Measurements from ENCODE around the gene SCD.
"Not testable (repeated sequence)": the region's sequence is repeated elsewhere in the genome, so short reads cannot be mapped to it uniquely, and the experiment has no call there.

Gene SCD

DNA sequence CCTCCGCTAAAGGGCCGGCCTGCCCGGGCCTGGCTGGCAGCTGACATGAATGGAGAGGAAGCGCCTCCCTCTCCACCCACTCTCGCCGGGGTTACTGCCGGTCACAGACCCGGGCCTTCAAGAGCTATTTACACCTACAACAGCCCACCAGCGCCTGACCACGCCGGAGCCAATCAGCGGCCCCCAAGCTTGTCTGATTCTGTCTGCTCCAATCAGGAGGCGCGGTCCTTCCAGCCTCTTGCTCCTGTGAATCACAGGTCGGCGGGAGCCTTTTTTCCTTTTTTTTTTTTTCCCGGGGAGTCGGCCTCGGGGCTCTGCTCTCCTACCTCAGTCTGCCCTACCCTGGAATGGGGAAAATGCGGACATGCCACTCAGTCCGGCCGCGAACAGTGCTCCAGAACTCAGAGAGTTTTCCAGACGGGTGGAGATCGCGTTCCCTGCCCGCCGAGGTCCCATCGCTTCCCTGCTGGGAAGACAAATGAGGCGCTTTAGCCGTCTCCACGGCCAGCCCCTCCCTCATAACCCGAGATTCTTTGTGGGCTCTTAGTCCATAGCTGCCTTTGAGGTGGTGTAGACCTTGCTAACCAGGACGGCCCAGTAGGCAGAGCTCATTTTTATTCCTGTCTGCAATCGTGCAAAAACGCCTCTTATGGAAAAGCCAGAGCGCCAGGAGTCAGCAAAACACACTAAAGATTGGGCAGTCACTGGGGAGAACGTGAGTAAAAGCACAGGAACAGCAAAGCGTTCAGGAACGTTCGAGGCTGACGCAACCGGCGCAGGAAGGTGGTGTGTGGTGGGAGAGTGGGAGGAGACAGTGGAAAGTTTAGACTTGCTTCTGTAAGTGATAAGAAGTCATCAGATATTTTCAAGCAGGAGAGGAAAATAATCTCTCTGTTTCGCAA is 26.5 kb downstream of the SCD start:
- Histone ChIP-seq H3K36me3 (no peaks in the 10 kb centered on the region), H3K27me3 (no peaks in the 10 kb centered on the region), H3K27ac (peak overlapping the region; percentile 57), H3K9me3 (no peaks in the 10 kb centered on the region), H3K4me1 (ENCODE audit: control insufficient read depth in 1 of 2, insufficient read depth in 1 of 2, low read depth in 1 of 2, low read length in 1 of 2) (peaks cover 21 to 26% of the 10 kb centered on the region in 2 experiments), H3K4me3 (ENCODE audit: low read depth in 1 of 2, low read length in 1 of 2) (peak overlapping the region; percentile 65 to 75)
- TF ChIP-seq, protein P1, sequence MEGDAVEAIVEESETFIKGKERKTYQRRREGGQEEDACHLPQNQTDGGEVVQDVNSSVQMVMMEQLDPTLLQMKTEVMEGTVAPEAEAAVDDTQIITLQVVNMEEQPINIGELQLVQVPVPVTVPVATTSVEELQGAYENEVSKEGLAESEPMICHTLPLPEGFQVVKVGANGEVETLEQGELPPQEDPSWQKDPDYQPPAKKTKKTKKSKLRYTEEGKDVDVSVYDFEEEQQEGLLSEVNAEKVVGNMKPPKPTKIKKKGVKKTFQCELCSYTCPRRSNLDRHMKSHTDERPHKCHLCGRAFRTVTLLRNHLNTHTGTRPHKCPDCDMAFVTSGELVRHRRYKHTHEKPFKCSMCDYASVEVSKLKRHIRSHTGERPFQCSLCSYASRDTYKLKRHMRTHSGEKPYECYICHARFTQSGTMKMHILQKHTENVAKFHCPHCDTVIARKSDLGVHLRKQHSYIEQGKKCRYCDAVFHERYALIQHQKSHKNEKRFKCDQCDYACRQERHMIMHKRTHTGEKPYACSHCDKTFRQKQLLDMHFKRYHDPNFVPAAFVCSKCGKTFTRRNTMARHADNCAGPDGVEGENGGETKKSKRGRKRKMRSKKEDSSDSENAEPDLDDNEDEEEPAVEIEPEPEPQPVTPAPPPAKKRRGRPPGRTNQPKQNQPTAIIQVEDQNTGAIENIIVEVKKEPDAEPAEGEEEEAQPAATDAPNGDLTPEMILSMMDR (IDR thresholded peaks at IDR 0.05) = no peak

DNA sequence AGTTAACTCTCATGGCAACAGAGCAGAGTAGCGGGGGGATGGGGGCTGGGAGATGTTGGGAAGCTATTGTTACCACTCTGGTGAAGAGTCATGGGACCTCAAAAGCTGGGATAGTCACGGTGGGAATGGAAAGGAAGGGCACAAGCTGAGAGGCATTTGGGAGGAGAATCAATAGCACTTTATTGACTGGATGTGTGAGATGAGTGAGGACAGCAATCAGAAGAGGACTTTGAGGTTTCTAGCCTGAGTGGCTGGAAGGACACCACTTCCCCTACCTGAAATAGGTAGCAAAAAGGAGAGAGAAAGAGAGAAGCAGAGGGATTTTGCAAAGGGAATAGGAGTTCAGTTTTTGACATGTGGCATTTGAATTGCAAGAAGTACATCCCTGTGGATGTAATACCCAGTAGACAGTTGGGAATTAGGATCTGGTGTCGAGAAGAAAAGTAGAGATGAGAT is 27.2 kb downstream of the SCD start:
- no peaks in the 10 kb centered on the region for H3K27me3 ChIP-seq
- H3K4me1 ChIP-seq (ENCODE audit: control insufficient read depth in 1 of 2, insufficient read depth in 1 of 2, low read depth in 1 of 2, low read length in 1 of 2) = peaks cover 21 to 26% of the 10 kb centered on the region in 2 experiments
- TF ChIP-seq, protein P1 (IDR thresholded peaks at IDR 0.05) = no peak
- peak overlapping the region; percentile 65 to 75 for H3K4me3 ChIP-seq (ENCODE audit: low read depth in 1 of 2, low read length in 1 of 2)
- H3K27ac ChIP-seq = peak overlapping the region; percentile 57
- no peaks in the 10 kb centered on the region for H3K36me3 ChIP-seq
- no peaks in the 10 kb centered on the region for H3K9me3 ChIP-seq

DNA sequence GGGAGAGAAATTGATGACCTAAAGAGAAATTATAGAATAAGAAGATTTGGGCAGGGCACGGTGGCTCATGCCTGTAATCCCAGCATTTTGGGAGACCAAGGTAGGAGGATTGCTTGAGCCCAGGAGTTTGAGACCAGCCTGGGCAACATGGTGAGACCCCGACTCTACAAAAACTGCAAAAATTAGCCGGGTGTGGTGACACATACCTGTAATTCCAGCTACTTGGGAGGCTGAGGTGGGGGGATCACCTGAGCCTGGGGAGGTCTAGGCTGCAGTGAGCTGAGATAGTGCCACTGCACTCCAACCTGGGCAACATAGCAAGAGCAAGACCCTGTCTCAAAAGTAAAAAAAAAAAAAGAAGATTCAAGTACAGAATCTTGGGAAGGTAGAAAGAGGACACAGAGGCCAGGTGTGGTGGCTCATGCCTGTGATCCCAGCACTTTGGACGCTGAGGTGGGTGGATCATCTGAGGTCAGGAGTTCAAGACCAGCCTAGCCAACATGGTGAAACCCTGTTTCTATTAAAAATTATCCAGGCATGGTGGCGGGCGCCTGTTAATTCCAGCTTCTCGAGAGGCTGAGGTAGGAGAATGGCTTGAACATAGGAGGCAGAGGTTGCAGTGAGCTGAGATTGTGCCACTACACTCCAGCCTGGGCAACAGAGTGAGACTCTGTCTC is 27.8 kb downstream of the SCD start:
- H3K27me3 ChIP-seq; H3K36me3 ChIP-seq; H3K27ac ChIP-seq; H3K9me3 ChIP-seq; H3K4me3 ChIP-seq (ENCODE audit: low read depth in 1 of 2, low read length in 1 of 2): not testable (repeated sequence)
- H3K4me1 ChIP-seq (ENCODE audit: control insufficient read depth in 1 of 2, insufficient read depth in 1 of 2, low read depth in 1 of 2, low read length in 1 of 2) = peaks cover 24 to 32% of the 10 kb centered on the region in 2 experiments

DNA sequence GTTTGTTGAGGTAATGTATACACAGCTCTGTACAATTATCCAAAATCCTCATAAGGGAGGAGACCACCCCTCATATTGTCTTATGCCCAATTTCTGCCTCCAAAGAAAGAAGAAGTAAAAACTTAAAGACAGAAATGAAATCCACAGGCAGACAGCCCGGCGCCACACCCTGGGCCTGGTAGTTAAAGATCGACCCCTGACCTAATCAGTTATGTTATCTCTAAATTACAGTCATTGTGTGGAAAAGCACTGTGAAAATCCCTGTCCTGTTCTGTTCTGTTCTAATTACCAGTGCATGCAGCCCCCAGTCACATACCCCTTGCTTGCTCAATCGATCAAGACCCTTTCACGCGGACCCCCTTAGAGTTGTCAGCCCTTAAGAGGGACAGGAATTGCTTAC is 29.6 kb downstream of the SCD start:
- H3K9me3 ChIP-seq; H3K27me3 ChIP-seq; H3K27ac ChIP-seq; H3K4me3 ChIP-seq (ENCODE audit: low read depth in 1 of 2, low read length in 1 of 2); H3K36me3 ChIP-seq: not testable (repeated sequence)
- peaks cover 38 to 39% of the 10 kb centered on the region in 2 experiments for H3K4me1 ChIP-seq (ENCODE audit: control insufficient read depth in 1 of 2, insufficient read depth in 1 of 2, low read depth in 1 of 2, low read length in 1 of 2)

DNA sequence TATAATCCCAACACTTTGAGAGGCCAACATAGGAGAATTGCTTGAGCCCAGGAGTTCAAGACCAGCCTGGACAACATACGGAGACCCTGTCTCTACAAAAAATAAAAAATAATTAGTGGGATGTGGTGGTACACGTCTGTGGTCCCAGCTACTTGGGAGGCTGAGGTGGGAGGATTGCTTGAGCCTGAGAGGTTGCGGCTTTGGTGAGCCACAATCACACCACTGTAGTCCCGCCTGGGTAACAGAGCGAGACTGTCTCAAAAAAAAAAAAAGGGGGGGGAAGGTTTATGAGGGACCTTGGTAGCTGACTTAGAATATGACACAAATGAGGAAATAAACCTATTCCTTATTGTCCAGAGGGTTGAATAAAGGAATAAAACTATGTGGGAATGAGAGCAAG is 30.8 kb downstream of the SCD start:
- Histone ChIP-seq H3K9me3 (no peaks in the 10 kb centered on the region), H3K4me3 (ENCODE audit: low read depth in 1 of 2, low read length in 1 of 2) (no peak overlapping the region), H3K27me3 (no peaks in the 10 kb centered on the region), H3K36me3 (no peaks in the 10 kb centered on the region), H3K4me1 (ENCODE audit: control insufficient read depth in 1 of 2, insufficient read depth in 1 of 2, low read depth in 1 of 2, low read length in 1 of 2) (peaks cover 32% of the 10 kb centered on the region in 2 experiments), H3K27ac (no peak overlapping the region)
- TF ChIP-seq, protein P1 (IDR thresholded peaks at IDR 0.05) = no peak

DNA sequence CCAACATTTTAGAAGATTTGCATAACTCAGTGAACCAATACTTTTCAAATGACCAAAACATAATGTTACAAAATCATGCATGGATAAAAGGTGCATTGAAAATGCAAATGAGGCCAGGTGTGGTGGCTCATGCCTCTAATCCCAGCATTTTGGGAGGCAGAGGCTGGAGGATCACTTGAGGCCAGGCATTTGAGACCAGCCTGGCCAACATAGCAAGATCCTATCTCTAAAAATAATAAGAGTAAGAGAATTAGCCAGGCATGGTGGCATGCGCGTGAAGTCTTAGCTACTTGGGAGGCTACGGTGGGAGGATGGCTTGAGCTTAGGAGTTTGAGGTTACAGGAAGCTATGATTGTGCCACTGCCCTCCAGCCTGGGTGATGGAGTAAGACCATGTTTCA is 33.4 kb downstream of the SCD start:
- TF ChIP-seq, protein P1 (IDR thresholded peaks at IDR 0.05) = no peak
- H3K4me1 ChIP-seq (ENCODE audit: control insufficient read depth in 1 of 2, insufficient read depth in 1 of 2, low read depth in 1 of 2, low read length in 1 of 2) = peaks cover 17 to 20% of the 10 kb centered on the region in 2 experiments
- no peak overlapping the region for H3K4me3 ChIP-seq (ENCODE audit: low read depth in 1 of 2, low read length in 1 of 2)
- H3K9me3 ChIP-seq = no peaks in the 10 kb centered on the region
- H3K27me3 ChIP-seq = no peaks in the 10 kb centered on the region
- H3K27ac ChIP-seq = peak overlapping the region; percentile 2
- H3K36me3 ChIP-seq = no peaks in the 10 kb centered on the region

Measured in neutrophil (primary cell).